SU-DHL-6 (cell line): ENCODE data around the gene GPR137C.

Experiments used
- H2AFZ ChIP-seq: fragments of 200-600 bp; sonication (generic); 2 replicates; pipeline ENCODE4 v1.6.1; 2014; ENCODE audit warnings: low read depth, mild to moderate bottlenecking, moderate library complexity, mixed read lengths, antibody characterized with exemption, low read length; ENCODE audit not compliant: severe bottlenecking
- H3F3A ChIP-seq: fragments of 200-600 bp; shearing (Covaris generic); 2 replicates; pipeline ENCODE4 v1.6.0; 2016; ENCODE audit warnings: antibody characterized with exemption, mild to moderate bottlenecking; ENCODE audit not compliant: insufficient read depth
- H3K27ac ChIP-seq: fragments of 200-600 bp; sonication (generic); 2 replicates; pipeline ENCODE4 v1.5.1; 2016; ENCODE audit warnings: low read depth, mild to moderate bottlenecking, low read length, moderate library complexity, mixed read lengths
- H3K27me3 ChIP-seq: fragments of 200-600 bp; sonication (generic), shearing (Covaris generic); 2 replicates; pipeline ENCODE4 v1.6.0; 2014; ENCODE audit warnings: mild to moderate bottlenecking, low read length
- H3K36me3 ChIP-seq: fragments of 200-600 bp; sonication (generic); 2 replicates; pipeline ENCODE4 v1.6.1; 2014; ENCODE audit warnings: mild to moderate bottlenecking, low read length, mixed read lengths
- H3K4me2 ChIP-seq: fragments of 300-600, 200-600 bp; shearing (Covaris generic), sonication (generic); 2 replicates; pipeline ENCODE4 v1.6.0; 2014; ENCODE audit warnings: low read length, low read depth, mild to moderate bottlenecking; ENCODE audit not compliant: poor library complexity, severe bottlenecking
- H3K4me3 ChIP-seq: fragments of 200-600 bp; sonication (generic); 2 replicates; pipeline ENCODE4 v1.5.1; 2014; ENCODE audit warnings: antibody characterized with exemption, low read length, mild to moderate bottlenecking, mixed read lengths; ENCODE audit not compliant: insufficient read depth, poor library complexity, severe bottlenecking
- H3K79me2 ChIP-seq: fragments of 200-600 bp; sonication (generic); 2 replicates; pipeline ENCODE4 v1.6.1; 2014; ENCODE audit warnings: mild to moderate bottlenecking, low read length, moderate library complexity; ENCODE audit not compliant: insufficient read depth
- H3K9ac ChIP-seq: fragments of 200-600 bp; sonication (generic); 2 replicates; pipeline ENCODE4 v1.7.0; 2014; ENCODE audit warnings: mild to moderate bottlenecking, low read length
- H3K9me2 ChIP-seq: fragments of 200-600 bp; sonication (generic); replicated peaks from 2 replicates; pipeline ENCODE4 v1.6.1; 2014; ENCODE audit warnings: low read length; ENCODE audit not compliant: insufficient read depth
- H3K9me3 ChIP-seq: fragments of 200-600 bp; sonication (generic); 2 replicates; pipeline ENCODE4 v1.6.1; 2014; ENCODE audit warnings: low read length, mixed read lengths; ENCODE audit not compliant: insufficient read depth
- H4K20me1 ChIP-seq: fragments of 200-600 bp; sonication (generic); 2 replicates; pipeline ENCODE4 v1.6.1; 2014; ENCODE audit warnings: low read depth, mild to moderate bottlenecking, antibody characterized with exemption, low read length, moderate library complexity, mixed read lengths
- EZH2phosphoT487 ChIP-seq: fragments of 200-600 bp; sonication (generic), shearing (Covaris generic); conservative IDR thresholded peaks from 2 replicates; pipeline ENCODE4 v1.6.1; 2018; ENCODE audit warnings: mild to moderate bottlenecking, antibody characterized with exemption, low read length, moderate library complexity, mixed read lengths
- TF ChIP-seq, protein P1 (sequence below): fragments of 200-600 bp; sonication (generic); IDR thresholded peaks from one replicate; pipeline ENCODE4 v1.5.1; 2017; ENCODE audit warnings: antibody characterized with exemption, mild to moderate bottlenecking, low read length, moderate library complexity; ENCODE audit not compliant: insufficient read depth, poor library complexity, severe bottlenecking

GPR137C gene

DNA sequence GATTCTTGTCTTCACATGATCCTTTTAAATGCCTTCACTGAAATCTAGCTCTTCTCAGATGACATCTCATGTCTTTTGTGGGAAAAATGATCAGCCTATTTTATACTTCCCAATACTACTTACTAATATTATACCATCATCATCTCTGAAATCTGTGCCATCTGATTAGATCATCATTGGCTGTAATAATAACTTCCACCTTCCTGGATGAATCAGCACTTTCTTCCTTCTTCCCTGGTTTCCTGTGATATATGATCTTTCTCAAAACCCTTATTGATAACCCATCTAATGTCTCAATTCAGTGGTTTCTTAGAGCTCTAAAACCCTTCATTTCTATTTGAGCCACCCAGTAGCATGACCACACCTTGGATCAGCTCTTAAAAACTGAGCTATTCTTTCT, 30.9 kb downstream of the GPR137C start:
- Histone ChIP-seq H4K20me1 (0 out of 2 replicates have a peak, but pooled peaks cover under 1% of the 10 kb centered on the region), H3K4me2 (no peak overlapping the region), H3K27ac (no peak overlapping the region), H3K36me3 (no peaks in the 10 kb centered on the region), H3K9me2 (no peaks in the 10 kb centered on the region), H3K4me3 (no peak overlapping the region), H3K27me3 (no peaks in the 10 kb centered on the region), H3K9me3 (no peaks in the 10 kb centered on the region), H3K9ac (no peak overlapping the region), H2AFZ (no peak overlapping the region), H3K79me2 (no peaks in the 10 kb centered on the region), H3F3A (no peaks in the 10 kb centered on the region)
- TF ChIP-seq EZH2phosphoT487 = no peak
- TF ChIP-seq, protein P1, sequence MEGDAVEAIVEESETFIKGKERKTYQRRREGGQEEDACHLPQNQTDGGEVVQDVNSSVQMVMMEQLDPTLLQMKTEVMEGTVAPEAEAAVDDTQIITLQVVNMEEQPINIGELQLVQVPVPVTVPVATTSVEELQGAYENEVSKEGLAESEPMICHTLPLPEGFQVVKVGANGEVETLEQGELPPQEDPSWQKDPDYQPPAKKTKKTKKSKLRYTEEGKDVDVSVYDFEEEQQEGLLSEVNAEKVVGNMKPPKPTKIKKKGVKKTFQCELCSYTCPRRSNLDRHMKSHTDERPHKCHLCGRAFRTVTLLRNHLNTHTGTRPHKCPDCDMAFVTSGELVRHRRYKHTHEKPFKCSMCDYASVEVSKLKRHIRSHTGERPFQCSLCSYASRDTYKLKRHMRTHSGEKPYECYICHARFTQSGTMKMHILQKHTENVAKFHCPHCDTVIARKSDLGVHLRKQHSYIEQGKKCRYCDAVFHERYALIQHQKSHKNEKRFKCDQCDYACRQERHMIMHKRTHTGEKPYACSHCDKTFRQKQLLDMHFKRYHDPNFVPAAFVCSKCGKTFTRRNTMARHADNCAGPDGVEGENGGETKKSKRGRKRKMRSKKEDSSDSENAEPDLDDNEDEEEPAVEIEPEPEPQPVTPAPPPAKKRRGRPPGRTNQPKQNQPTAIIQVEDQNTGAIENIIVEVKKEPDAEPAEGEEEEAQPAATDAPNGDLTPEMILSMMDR = no peak

- Histone ChIP-seq H3K79me2 (no peaks in the 10 kb centered on the region), H3K27me3 (no peaks in the 10 kb centered on the region), H3K4me3 (no peak overlapping the region), H3F3A (no peaks in the 10 kb centered on the region), H3K36me3 (no peaks in the 10 kb centered on the region), H3K9me3 (no peaks in the 10 kb centered on the region), H3K9ac (no peak overlapping the region), H3K4me2 (no peak overlapping the region), H3K9me2 (no peaks in the 10 kb centered on the region), H2AFZ (no peak overlapping the region), H4K20me1 (0 out of 2 replicates have a peak, but pooled peaks cover 4% of the 10 kb centered on the region), H3K27ac (no peak overlapping the region)
- TF ChIP-seq EZH2phosphoT487 = no peak
- TF ChIP-seq, protein P1 = no peak
Measured at GRCh38 chr14:52589646-52590045, 37.0 kb downstream of the GPR137C start.

DNA sequence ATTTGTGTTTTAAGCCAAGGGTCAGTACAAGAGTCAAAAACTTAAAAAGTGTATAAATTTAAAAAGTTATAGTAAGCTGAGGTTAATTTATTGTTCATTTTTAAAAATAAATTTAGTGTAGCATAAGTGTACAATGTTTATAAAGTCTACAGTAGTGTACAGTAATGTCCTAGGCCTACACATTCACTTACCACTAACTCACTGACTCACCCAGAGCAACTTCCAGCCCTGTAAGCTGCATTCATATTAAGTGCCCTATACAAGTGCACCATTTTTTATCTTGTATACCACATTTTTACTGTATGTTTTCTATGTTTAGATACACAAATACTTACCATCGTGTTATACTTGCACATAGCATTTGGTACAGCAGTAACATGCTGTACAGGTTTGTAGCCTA, 37.7 kb downstream of the GPR137C start:
- H3K27me3 ChIP-seq = no peaks in the 10 kb centered on the region
- TF ChIP-seq, protein P1 = no peak
- TF ChIP-seq EZH2phosphoT487 = no peak
- H3K9me2 ChIP-seq = no peaks in the 10 kb centered on the region
- no peak overlapping the region for H3K4me2 ChIP-seq
- no peaks in the 10 kb centered on the region for H3F3A ChIP-seq
- H3K79me2 ChIP-seq = no peaks in the 10 kb centered on the region
- H3K27ac ChIP-seq = no peak overlapping the region
- 0 out of 2 replicates have a peak, but pooled peaks cover 4% of the 10 kb centered on the region for H4K20me1 ChIP-seq
- no peaks in the 10 kb centered on the region for H3K36me3 ChIP-seq
- no peak overlapping the region for H3K9ac ChIP-seq
- no peak overlapping the region for H3K4me3 ChIP-seq
- H3K9me3 ChIP-seq = no peaks in the 10 kb centered on the region
- no peak overlapping the region for H2AFZ ChIP-seq

- Histone ChIP-seq H3K4me3 (no peak overlapping the region), H3F3A (no peaks in the 10 kb centered on the region), H3K27me3 (no peaks in the 10 kb centered on the region), H3K79me2 (no peaks in the 10 kb centered on the region), H3K9me3 (no peaks in the 10 kb centered on the region), H3K27ac (no peak overlapping the region), H2AFZ (no peak overlapping the region), H3K9me2 (no peaks in the 10 kb centered on the region), H3K4me2 (no peak overlapping the region), H3K36me3 (no peaks in the 10 kb centered on the region), H3K9ac (no peak overlapping the region), H4K20me1 (no peaks in the 10 kb centered on the region)
- TF ChIP-seq, protein P1 = no peak
- TF ChIP-seq EZH2phosphoT487 = no peak
Measured at GRCh38 chr14:52596320-52596719, 43.7 kb downstream of the GPR137C start.
